Omental fat pad (tissue), 4 donors: ENCODE data around the gene NBEA. TPM values are rescaled to one million over a fixed set of nuclear protein-coding genes. Genes with fewer than 3 reads are reported as not detected.

Experiments
- ATAC-seq: fragments of 150-250 bp; one replicate; pipeline ENCODE4 v1.9.1; 2016; ENCODE audit warnings: mild to moderate bottlenecking, moderate library complexity; ENCODE audit not compliant: low FRiP score
- DNase-seq: peaks from one replicate; pipeline ENCODE4 v3.0.0-alpha.2; 2019; ENCODE audit warnings: low spot score
- total RNA-seq, 4 donors: library from RNA; depleted of rRNA; stranded (reverse); fragments of >200 nt; gene quantifications; one replicate each; pipeline ENCODE4 v1.1.0, GENCODE V29; 2016
- TF ChIP-seq, protein P1 (sequence below), 3 donors: fragments of 450-650 bp; IDR thresholded peaks; one replicate each; pipeline ENCODE4 v1.5.1; 2016 to 2017; ENCODE audit warnings: antibody characterized with exemption in 3 of 3, mild to moderate bottlenecking in 3 of 3, moderate library complexity in 2 of 3

NBEA gene
- total RNA-seq, 4 donors from 2014 or later: 4.3 to 10.7 (median 6.1) TPM

DNA sequence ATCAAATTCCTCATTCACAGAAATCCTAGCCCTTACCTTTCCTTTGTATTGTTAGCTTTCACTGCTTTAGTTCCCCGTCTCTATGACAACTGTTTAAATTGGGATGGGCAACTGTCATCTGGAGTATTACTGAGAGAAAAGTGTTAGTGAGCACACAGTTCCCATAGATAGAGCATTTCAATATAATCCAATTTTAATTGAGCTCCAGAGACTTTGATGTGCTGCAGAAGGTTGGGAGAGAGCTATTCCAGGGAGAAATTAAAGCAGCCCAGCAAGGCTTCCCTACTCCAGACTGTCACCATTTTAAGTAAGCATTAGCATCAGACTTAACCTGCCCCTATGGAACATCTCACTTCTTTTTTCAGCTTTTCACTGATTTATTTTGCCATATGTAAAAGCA is 589.5 kb downstream of the NBEA start:
- no peak for ATAC-seq
- DNase-seq: no peak
- TF ChIP-seq, protein P1, sequence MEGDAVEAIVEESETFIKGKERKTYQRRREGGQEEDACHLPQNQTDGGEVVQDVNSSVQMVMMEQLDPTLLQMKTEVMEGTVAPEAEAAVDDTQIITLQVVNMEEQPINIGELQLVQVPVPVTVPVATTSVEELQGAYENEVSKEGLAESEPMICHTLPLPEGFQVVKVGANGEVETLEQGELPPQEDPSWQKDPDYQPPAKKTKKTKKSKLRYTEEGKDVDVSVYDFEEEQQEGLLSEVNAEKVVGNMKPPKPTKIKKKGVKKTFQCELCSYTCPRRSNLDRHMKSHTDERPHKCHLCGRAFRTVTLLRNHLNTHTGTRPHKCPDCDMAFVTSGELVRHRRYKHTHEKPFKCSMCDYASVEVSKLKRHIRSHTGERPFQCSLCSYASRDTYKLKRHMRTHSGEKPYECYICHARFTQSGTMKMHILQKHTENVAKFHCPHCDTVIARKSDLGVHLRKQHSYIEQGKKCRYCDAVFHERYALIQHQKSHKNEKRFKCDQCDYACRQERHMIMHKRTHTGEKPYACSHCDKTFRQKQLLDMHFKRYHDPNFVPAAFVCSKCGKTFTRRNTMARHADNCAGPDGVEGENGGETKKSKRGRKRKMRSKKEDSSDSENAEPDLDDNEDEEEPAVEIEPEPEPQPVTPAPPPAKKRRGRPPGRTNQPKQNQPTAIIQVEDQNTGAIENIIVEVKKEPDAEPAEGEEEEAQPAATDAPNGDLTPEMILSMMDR (IDR thresholded peaks at IDR 0.05): no peak

DNA sequence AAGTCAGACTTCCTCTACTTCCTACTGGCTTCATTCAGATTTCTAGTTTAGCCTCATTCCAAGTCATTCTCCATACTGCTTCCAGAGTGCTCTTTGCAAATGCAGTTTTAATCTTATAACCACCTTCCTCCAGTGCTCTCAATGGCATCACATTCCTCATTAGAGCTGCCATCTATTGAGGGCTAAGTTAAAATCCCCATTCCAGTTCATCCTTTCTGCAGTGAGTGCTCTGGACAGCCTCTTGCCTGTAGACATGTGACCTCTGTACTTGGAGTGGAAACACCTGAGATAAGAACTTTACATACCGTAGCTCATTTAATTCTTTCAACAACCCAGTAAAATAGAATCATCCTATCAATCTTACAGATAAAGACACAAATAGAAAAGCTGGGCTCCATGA is 592.3 kb downstream of the NBEA start:
- DNase-seq (no peak), ATAC-seq (no peak)
- TF ChIP-seq, protein P1 (IDR thresholded peaks at IDR 0.05): no peak

DNA sequence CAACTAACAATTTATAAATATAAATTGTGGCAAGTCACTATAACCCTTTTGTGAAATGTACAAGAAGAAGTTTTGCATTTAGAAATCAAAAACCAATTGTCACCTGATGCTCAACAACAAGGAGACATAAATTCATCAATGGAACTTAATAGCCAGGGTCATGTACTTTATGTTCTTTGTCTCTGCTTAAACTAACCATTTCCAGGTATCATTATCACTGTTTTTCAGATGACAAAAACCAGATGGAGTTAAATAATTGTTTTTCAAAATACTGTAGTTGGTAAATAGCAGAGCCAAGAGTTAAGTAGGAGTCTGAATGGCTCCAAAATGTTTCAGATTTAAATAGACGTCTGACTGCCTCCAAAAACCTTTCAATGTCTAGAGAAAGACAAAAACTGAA is 606.7 kb downstream of the NBEA start:
- TF ChIP-seq, protein P1 (IDR thresholded peaks at IDR 0.05): no peak
- no peak for ATAC-seq
- DNase-seq: no peak

DNA sequence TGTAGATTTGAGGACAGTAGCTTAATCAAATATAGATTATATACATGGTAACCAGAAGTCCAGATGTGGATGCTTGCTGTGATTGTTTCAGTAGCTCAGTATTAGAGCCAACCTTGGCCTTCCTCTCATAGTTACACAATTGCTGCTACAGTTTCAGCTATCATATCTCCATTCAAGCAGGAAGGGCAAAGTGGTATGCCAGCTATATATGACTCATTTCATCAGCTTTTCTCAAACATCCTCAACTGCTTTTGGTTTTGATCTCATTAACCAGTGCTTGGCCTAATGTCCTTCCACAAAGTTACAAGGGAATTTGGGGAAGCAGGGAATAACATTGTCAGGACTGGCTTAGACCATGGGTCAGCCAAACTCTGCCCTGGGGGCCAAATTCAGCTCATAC is 607.4 kb downstream of the NBEA start:
- TF ChIP-seq, protein P1 (IDR thresholded peaks at IDR 0.05): no peak
- DNase-seq (no peak), ATAC-seq (no peak)

DNA sequence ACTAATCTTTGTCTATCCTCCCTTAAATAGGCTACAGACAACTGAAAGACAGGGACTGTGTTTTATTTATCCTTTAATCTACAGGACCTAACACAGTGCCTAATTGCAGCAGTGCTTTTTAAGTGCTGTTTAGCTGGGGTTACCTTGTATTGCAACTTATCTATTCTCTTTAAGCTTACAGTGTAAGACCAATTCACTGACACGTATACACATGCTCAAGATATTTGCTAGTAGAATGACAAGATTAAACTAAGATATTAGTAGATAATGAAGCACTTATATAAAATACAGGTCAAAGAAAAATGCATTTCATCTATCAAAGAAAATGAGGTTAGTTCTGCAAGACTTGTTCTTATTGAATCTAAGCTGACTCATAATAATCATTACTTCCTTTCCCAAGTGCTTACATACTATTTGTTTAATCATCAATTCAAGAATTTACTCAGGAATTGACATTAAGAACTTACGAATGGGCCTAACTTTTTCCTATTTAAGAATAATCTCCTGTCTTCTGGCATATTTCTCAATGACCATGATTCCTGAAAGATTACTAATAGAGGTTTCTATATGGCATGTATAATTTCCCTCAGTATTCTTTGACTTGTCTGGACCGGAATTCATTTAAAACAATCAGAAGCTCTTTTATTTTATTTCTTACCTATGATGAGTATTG is 610.2 kb downstream of the NBEA start:
- TF ChIP-seq, protein P1 (IDR thresholded peaks at IDR 0.05): no peak
- DNase-seq (no peak), ATAC-seq (no peak)

DNA sequence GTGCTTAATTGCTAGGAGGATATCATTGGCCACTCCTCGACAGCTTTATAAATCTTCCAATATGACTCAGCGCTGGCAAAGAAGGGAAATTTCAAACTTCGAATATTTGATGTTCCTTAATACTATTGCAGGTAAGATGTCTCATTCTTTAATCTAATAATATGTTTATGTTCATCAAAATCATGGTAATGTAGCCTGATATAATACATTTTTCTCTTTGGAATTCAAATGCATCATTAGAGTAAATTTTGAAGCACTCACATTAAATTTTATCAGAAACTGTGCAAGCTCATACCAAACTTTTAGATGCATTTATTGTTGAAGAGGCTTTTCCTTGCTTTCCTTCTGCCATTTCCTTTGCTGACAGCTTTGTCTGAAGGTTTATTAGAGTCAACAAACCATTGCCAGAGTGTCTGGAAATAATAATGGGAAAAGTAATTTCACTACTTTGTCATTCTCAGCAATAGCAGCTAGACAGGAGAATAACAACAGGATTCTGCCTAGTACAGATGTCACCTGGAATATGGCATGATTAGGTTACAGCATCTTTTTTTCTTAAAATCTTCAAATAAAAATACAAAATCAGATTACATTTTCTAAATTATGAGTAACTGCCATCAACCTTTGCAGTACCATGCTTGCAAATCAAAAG is 613.0 kb downstream of the NBEA start:
- TF ChIP-seq, protein P1 (IDR thresholded peaks at IDR 0.05): no peak
- DNase-seq (no peak), ATAC-seq (no peak)

DNA sequence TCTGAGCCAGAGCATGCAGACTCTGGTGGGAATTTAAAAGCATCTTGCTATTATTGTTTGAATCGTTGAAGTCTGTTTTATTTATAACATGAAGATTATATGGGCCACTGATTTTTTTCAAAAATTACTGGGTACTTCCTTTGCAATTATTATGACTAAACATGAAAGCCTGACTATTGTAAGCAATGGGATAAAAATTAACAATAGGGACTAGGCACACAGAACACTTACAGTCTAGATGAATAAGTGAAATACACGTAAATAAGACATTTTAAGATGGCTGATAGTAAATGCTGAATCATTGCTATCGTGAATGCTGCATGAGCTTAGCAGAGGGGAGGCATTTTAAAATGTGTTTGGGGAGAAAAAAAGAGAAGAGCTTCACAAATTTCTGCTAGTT is 615.4 kb downstream of the NBEA start:
- TF ChIP-seq, protein P1 (IDR thresholded peaks at IDR 0.05): no peak
- no peak for DNase-seq
- ATAC-seq: no peak
